BLaER1 (cell line): ENCODE results near the gene SLC2A3.

Source experiments
- H3K27ac ChIP-seq: shearing (Covaris generic); formaldehyde crosslinking; 2 replicates; pipeline ENCODE4 v1.8.1; 2022
- H3K27me3 ChIP-seq: shearing (Covaris generic); formaldehyde crosslinking; 2 replicates; pipeline ENCODE4 v1.8.1; 2022
- H3K36me3 ChIP-seq: shearing (Covaris generic); formaldehyde crosslinking; 2 replicates; pipeline ENCODE4 v1.8.1; 2022
- H3K4me1 ChIP-seq: shearing (Covaris generic); formaldehyde crosslinking; 2 replicates; pipeline ENCODE4 v1.8.1; 2022
- H3K4me2 ChIP-seq: shearing (Covaris generic); formaldehyde crosslinking; 2 replicates; pipeline ENCODE4 v1.8.1; 2022
- H3K4me3 ChIP-seq: shearing (Covaris generic); formaldehyde crosslinking; 2 replicates; pipeline ENCODE4 v1.8.1; 2022
- H3K9ac ChIP-seq: shearing (Covaris generic); formaldehyde crosslinking; 2 replicates; pipeline ENCODE4 v1.8.1; 2022
- H3K9me3 ChIP-seq: shearing (Covaris generic); formaldehyde crosslinking; 2 replicates; pipeline ENCODE4 v1.8.1; 2022
- H4K20me1 ChIP-seq: shearing (Covaris generic); formaldehyde crosslinking; 2 replicates; pipeline ENCODE4 v1.8.1; 2022
- Cebpa-rat ChIP-seq: shearing (Covaris generic); IDR thresholded peaks from 2 replicates; pipeline ENCODE4 v1.8.1; 2022

Gene SLC2A3

GRCh38 chr12:7879246-7879645 is 56.7 kb downstream of the SLC2A3 start:
- no peak overlapping the region for H3K9ac ChIP-seq
- H4K20me1 ChIP-seq, result no peaks in the 10 kb centered on the region
- no peaks in the 10 kb centered on the region for H3K36me3 ChIP-seq
- no peak overlapping the region for H3K4me3 ChIP-seq
- TF ChIP-seq Cebpa-rat, result no peak
- H3K9me3 ChIP-seq, result peaks cover 10% of the 10 kb centered on the region
- no peak overlapping the region for H3K27ac ChIP-seq
- H3K4me2 ChIP-seq, result no peak overlapping the region
- H3K4me1 ChIP-seq, result peaks cover 19% of the 10 kb centered on the region
- no peaks in the 10 kb centered on the region for H3K27me3 ChIP-seq

GRCh38 chr12:7877420-7877819 is 58.6 kb downstream of the SLC2A3 start:
- no peak overlapping the region for H3K4me3 ChIP-seq
- TF ChIP-seq Cebpa-rat, result no peak

GRCh38 chr12:7872566-7873319 is 63.2 kb downstream of the SLC2A3 start, which contains the start of gene SLC2A14:
TSS of gene SLC2A14 (minus strand) at chr12:7872915. CDS start at chr12:7869880, 3,035 bp downstream.
- Histone ChIP-seq H3K4me3 (no peak within 1 kb of the TSS), H3K36me3 (no peaks in the 10 kb centered on the region), H3K4me1 (peaks cover 6% of the 10 kb centered on the region; the same call in 1 of the 2 replicates), H3K27ac (no peak within 1 kb of the TSS), H4K20me1 (no peaks in the 10 kb centered on the region), H3K9me3 (peaks cover 11% of the 10 kb centered on the region), H3K27me3 (no peaks in the 10 kb centered on the region), H3K9ac (no peak within 1 kb of the TSS), H3K4me2 (no peak within 1 kb of the TSS)
- no peak for TF ChIP-seq Cebpa-rat

More at GRCh38 chr12:7877420-7877819, 58.6 kb downstream of the SLC2A3 start:
- Histone ChIP-seq H3K9me3 (peaks cover 20% of the 10 kb centered on the region), H3K4me1 (peaks cover under 1% of the 10 kb centered on the region; the same call in 1 of the 2 replicates), H3K9ac (no peak overlapping the region), H3K4me2 (no peak overlapping the region), H3K36me3 (no peaks in the 10 kb centered on the region), H3K27ac (no peak overlapping the region), H3K27me3 (no peaks in the 10 kb centered on the region), H4K20me1 (no peaks in the 10 kb centered on the region)

DNA sequence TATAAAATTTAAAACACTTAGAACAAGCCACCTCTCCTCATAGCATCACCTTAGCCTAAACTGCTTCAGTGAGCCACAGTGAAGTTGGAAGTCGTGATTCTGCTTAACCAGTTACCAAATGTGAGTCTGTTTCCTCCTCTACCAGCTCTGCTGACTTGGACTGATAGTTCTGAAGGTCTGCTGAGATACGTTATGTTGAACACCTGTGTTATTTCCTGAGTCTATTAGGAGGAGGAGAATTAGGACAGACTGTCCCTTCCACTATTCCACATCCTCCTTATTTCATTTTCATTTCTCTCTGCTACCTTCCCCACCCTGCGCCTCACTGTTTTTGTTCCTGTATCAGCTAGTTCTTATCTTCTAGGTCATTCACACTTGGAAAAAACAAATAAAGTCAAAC is 65.7 kb downstream of the SLC2A3 start:
- TF ChIP-seq Cebpa-rat, result no peak
- Histone ChIP-seq H3K27me3 (no peaks in the 10 kb centered on the region), H4K20me1 (no peaks in the 10 kb centered on the region)

More for the DNA sequence above, 65.7 kb downstream of the SLC2A3 start:
- no peaks in the 10 kb centered on the region for H3K36me3 ChIP-seq
- H3K4me3 ChIP-seq, result no peak overlapping the region
- no peak overlapping the region for H3K9ac ChIP-seq
- H3K9me3 ChIP-seq, result peaks cover 11% of the 10 kb centered on the region
- H3K4me1 ChIP-seq, result peaks cover 13% of the 10 kb centered on the region; the same call in 1 of the 2 replicates
- no peak overlapping the region for H3K27ac ChIP-seq
- H3K4me2 ChIP-seq, result no peak overlapping the region
